ENCODE results near the gene CHRNE.
"Not testable (repeated sequence)": the region's sequence is repeated elsewhere in the genome, so short reads cannot be mapped to it uniquely, and the experiment has no call there.

The CHRNE gene

DNA sequence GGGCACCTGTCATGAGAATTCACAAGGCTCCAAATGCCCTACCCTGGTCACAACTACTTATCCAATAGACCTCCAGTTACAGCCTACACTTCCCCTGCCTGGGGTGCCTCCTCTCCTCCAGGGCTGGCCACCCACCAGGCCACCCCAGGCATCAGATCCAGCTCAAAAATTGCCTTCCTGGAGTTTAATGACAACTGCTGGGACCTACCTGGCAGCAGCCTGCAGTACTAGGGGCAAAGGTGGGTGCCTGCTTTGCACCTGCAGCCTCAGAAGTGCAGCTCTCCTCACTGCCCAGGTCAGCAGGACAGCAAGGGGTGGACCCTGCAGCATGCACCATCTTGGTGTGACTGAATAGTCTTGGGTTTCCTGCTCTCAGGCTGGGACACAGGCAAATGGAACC lies 32.8 kb upstream of the CHRNE start:
- H3K4me3 ChIP-seq (ENCODE audit: low read length), result no peak overlapping the region
- no peaks in the 10 kb centered on the region for H3K27me3 ChIP-seq (ENCODE audit: insufficient read depth, low read length)
- H3K36me3 ChIP-seq (ENCODE audit: insufficient read depth, low read length), result peaks cover 17% of the 10 kb centered on the region
- peaks cover 11% of the 10 kb centered on the region for H3K4me1 ChIP-seq (ENCODE audit: insufficient read depth, low read length)
- H3K9me3 ChIP-seq (ENCODE audit: low read length), result no peaks in the 10 kb centered on the region
- no peak overlapping the region for H2AFZ ChIP-seq (ENCODE audit: low read depth, low read length)

DNA sequence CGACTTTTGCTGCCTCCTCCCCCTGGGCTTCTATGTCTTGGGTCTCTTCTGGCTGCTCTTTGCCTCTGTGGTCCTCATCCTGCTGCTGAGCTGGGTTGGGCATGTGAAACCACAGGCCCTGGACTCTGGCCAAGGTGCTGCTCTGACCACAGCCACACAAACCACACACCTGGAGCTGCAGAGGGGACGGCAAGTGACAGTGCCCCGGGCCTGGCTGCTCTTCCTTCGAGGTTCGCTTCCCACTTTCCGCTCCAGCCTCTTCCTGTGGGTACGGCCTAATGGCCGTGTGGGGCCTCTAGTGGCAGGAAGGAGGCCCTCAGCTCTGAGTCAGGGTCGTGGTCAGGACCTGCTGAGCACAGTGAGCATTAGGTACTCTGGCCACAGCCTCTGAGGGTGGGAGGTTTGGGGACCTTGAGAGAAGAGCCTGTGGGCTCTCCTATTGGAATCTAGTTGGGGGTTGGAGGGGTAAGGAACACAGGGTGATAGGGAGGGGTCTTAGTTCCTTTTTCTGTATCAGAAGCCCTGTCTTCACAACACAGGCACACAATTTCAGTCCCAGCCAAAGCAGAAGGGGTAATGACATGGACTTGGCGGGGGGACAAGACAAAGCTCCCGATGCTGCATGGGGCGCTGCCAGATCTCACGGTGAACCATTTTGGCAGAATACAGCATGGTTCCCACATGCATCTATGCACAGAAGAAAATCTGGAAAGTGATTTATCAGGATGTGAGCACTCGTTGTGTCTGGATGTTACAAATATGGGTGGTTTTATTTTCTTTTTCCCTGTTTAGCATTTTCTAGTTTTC lies 31.5 kb upstream of the CHRNE start:
- no peaks in the 10 kb centered on the region for H3K27me3 ChIP-seq (ENCODE audit: insufficient read depth, low read length)
- no peak overlapping the region for H3K4me3 ChIP-seq (ENCODE audit: low read length)
- H2AFZ ChIP-seq (ENCODE audit: low read depth, low read length), result no peak overlapping the region
- peaks cover 17% of the 10 kb centered on the region for H3K36me3 ChIP-seq (ENCODE audit: insufficient read depth, low read length)
- H3K4me1 ChIP-seq (ENCODE audit: insufficient read depth, low read length), result peaks cover 11% of the 10 kb centered on the region
- H3K9me3 ChIP-seq (ENCODE audit: low read length), result no peaks in the 10 kb centered on the region

- Histone ChIP-seq H2AFZ (ENCODE audit: low read depth, low read length) (no peak overlapping the region), H3K9me3 (ENCODE audit: low read length) (no peaks in the 10 kb centered on the region), H3K4me3 (ENCODE audit: low read length) (no peak overlapping the region), H3K27me3 (ENCODE audit: insufficient read depth, low read length) (no peaks in the 10 kb centered on the region), H3K36me3 (ENCODE audit: insufficient read depth, low read length) (peaks cover 17% of the 10 kb centered on the region), H3K4me1 (ENCODE audit: insufficient read depth, low read length) (peaks cover 4% of the 10 kb centered on the region)
Observed at GRCh38 chr17:4933646-4934045, 30.7 kb upstream of the CHRNE start.

DNA sequence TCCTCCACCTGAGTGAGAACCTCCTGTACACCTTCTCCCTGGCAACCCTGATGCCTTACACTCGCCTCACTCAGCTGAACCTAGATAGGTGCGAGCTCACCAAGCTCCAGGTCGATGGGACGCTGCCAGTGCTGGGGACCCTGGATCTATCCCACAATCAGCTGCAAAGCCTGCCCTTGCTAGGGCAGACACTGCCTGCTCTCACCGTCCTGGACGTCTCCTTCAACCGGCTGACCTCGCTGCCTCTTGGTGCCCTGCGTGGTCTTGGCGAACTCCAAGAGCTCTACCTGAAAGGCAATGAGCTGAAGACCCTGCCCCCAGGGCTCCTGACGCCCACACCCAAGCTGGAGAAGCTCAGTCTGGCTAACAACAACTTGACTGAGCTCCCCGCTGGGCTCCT lies 29.9 kb upstream of the CHRNE start:
- no peak overlapping the region for H3K4me3 ChIP-seq (ENCODE audit: low read length)
- no peaks in the 10 kb centered on the region for H3K4me1 ChIP-seq (ENCODE audit: insufficient read depth, low read length)
- H3K27me3 ChIP-seq (ENCODE audit: insufficient read depth, low read length), result no peaks in the 10 kb centered on the region

GRCh38 chr17:4931963-4932362 lies 29.1 kb upstream of the CHRNE start, which contains the start of gene GP1BA:
Gene GP1BA (plus strand): TSS chr17:4932277. CDS start chr17:4932605, 328 bp downstream.
- no peaks in the 10 kb centered on the region for H3K9me3 ChIP-seq (ENCODE audit: low read length)
- H2AFZ ChIP-seq (ENCODE audit: low read depth, low read length), result no peak within 1 kb of the TSS
- peaks cover 3% of the 10 kb centered on the region for H3K36me3 ChIP-seq (ENCODE audit: insufficient read depth, low read length)
- no peaks in the 10 kb centered on the region for H3K27me3 ChIP-seq (ENCODE audit: insufficient read depth, low read length)
- H3K4me1 ChIP-seq (ENCODE audit: insufficient read depth, low read length), result no peaks in the 10 kb centered on the region
- H3K4me3 ChIP-seq (ENCODE audit: low read length), result no peak within 1 kb of the TSS

More for the DNA sequence above, 29.9 kb upstream of the CHRNE start:
- H2AFZ ChIP-seq (ENCODE audit: low read depth, low read length), result no peak overlapping the region
- no peaks in the 10 kb centered on the region for H3K9me3 ChIP-seq (ENCODE audit: low read length)
- peaks cover 10% of the 10 kb centered on the region for H3K36me3 ChIP-seq (ENCODE audit: insufficient read depth, low read length)

- H2AFZ ChIP-seq (ENCODE audit: low read depth, low read length), result no peak overlapping the region
- H3K4me3 ChIP-seq (ENCODE audit: low read length), result no peak overlapping the region
- H3K4me1 ChIP-seq (ENCODE audit: insufficient read depth, low read length), result no peaks in the 10 kb centered on the region
- H3K36me3 ChIP-seq (ENCODE audit: insufficient read depth, low read length), result no peaks in the 10 kb centered on the region
- no peaks in the 10 kb centered on the region for H3K9me3 ChIP-seq (ENCODE audit: low read length)
- no peaks in the 10 kb centered on the region for H3K27me3 ChIP-seq (ENCODE audit: insufficient read depth, low read length)
Observed at GRCh38 chr17:4928881-4929280, 26.0 kb upstream of the CHRNE start.

DNA sequence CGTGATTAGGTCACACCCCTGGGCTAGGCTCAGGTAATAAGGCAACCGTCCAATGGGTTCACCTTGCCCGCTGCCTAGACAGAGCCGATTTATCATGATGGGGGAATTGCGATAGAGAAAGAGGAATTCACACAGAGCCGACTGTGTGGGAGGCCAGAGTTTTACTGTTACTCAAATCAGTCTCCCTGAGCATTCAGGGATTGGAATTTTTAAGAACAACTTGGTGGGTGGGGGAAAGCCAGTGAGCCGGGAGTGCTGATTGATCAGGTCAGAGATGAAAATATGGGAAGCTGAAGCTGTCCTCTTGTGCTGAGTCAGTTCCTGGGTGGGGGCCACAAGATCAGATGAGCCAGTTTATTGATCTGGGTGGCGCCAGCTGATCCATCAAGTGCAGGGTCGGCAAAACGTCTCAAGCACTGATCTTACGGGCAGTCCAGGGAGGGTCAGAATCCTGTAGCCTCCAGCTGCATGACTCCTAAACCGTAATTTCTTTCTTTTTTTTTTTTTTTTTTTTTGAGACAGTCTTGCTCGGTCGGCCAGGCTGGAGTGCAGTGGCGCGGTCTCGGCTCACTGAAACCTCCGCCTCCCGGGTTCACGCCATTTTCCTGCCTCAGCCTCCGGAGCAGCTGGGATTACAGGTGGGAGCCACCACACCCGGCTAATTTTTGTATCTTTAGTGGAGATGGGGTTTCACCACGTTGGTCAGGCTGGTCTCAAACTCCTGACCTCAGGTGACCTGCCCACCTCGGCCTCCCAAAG lies 23.9 kb upstream of the CHRNE start:
- H3K4me3 ChIP-seq (ENCODE audit: low read length); H3K27me3 ChIP-seq (ENCODE audit: insufficient read depth, low read length); H3K36me3 ChIP-seq (ENCODE audit: insufficient read depth, low read length); H3K4me1 ChIP-seq (ENCODE audit: insufficient read depth, low read length); H3K9me3 ChIP-seq (ENCODE audit: low read length); H2AFZ ChIP-seq (ENCODE audit: low read depth, low read length): not testable (repeated sequence)

- Histone ChIP-seq H3K36me3 (ENCODE audit: insufficient read depth, low read length) (no peaks in the 10 kb centered on the region), H3K4me3 (ENCODE audit: low read length) (no peak overlapping the region), H3K4me1 (ENCODE audit: insufficient read depth, low read length) (peaks cover 3% of the 10 kb centered on the region), H3K27me3 (ENCODE audit: insufficient read depth, low read length) (no peaks in the 10 kb centered on the region), H2AFZ (ENCODE audit: low read depth, low read length) (no peak overlapping the region), H3K9me3 (ENCODE audit: low read length) (no peaks in the 10 kb centered on the region)
Observed at GRCh38 chr17:4921320-4921719, 18.4 kb upstream of the CHRNE start.

DNA sequence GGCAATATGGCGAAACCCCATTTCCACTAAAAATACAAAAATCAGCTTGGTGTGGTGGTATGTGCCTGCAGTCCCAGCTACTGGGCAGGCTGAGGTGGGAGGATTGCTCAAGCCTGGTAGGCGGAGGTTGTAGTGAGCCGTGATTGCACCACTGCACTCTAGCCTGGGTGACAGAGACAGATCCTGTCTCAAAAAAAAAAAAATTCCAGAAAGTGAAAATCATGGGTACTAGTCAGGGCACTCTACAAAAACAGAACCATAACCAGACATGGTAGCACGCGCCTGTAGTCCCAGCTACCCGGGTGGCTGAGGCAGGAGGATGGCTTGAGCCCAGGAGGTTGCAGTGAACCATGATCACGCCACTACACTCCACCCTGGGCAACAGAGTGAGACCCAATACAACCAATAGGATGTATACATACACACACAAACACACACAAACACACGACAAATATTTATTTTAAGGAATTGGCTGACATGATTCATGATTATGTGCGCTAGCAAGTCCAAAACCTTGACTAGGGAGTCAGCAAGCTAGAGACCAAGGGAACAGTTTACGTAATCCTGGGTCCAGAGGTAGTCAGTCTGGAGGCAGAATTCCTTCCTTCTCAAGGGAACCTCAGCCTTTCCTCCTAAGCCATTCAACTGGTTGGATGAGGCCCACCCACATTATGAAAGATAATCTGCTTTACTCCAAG lies 17.6 kb upstream of the CHRNE start:
- Histone ChIP-seq H3K4me3 (ENCODE audit: low read length) (no peak overlapping the region), H3K27me3 (ENCODE audit: insufficient read depth, low read length) (no peaks in the 10 kb centered on the region), H3K36me3 (ENCODE audit: insufficient read depth, low read length) (no peaks in the 10 kb centered on the region), H3K9me3 (ENCODE audit: low read length) (no peaks in the 10 kb centered on the region), H2AFZ (ENCODE audit: low read depth, low read length) (no peak overlapping the region), H3K4me1 (ENCODE audit: insufficient read depth, low read length) (peaks cover 3% of the 10 kb centered on the region)

DNA sequence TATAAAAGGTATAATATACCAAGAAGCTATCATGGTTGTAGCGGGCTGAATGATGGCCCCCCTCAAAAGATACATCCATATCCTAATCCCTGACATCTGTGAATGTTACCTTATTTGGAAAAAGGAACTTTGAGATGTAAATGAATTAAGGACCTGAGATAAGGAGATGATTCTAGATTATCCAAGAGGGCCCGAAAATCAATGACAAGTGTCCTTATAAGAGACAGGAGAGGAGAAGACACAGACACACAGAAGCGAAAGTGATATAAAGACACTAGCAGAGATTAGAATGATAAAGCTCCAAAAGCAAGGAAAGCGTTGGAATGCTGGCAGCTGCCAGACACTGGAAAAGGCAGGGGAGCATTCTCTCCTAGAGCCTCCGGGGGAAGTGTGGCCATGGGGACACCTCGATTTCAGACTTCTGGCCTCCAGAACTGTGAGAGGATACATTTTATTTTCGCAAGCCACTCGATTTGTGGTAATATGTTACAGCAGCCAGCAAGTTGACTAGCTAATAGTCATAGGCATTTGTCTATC lies 16.7 kb upstream of the CHRNE start:
- Histone ChIP-seq H2AFZ (ENCODE audit: low read depth, low read length) (no peak overlapping the region), H3K4me1 (ENCODE audit: insufficient read depth, low read length) (peaks cover 3% of the 10 kb centered on the region), H3K27me3 (ENCODE audit: insufficient read depth, low read length) (no peaks in the 10 kb centered on the region), H3K9me3 (ENCODE audit: low read length) (no peaks in the 10 kb centered on the region), H3K4me3 (ENCODE audit: low read length) (no peak overlapping the region), H3K36me3 (ENCODE audit: insufficient read depth, low read length) (no peaks in the 10 kb centered on the region)

DNA sequence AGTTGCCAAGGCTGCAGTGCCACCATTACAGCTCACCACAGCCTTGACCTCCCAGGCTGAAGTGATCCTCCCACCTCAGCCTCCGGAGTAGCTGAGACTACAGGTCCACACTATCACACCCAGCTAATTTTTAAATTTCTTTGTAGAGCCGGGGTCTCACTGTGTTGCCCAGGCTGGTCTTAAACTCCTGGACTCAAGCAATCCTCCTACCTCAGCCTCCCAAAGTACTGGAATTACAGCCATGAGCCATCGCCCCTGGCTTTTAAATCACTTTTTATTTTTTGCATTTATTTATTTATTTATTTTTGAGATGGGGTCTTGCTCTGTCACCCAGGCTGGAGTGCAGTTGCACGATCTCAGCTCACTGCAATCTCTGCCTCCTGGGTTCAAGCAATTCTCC lies 11.7 kb upstream of the CHRNE start:
- H3K4me3 ChIP-seq (ENCODE audit: low read length); H3K4me1 ChIP-seq (ENCODE audit: insufficient read depth, low read length); H3K9me3 ChIP-seq (ENCODE audit: low read length); H2AFZ ChIP-seq (ENCODE audit: low read depth, low read length); H3K27me3 ChIP-seq (ENCODE audit: insufficient read depth, low read length); H3K36me3 ChIP-seq (ENCODE audit: insufficient read depth, low read length): not testable (repeated sequence)

DNA sequence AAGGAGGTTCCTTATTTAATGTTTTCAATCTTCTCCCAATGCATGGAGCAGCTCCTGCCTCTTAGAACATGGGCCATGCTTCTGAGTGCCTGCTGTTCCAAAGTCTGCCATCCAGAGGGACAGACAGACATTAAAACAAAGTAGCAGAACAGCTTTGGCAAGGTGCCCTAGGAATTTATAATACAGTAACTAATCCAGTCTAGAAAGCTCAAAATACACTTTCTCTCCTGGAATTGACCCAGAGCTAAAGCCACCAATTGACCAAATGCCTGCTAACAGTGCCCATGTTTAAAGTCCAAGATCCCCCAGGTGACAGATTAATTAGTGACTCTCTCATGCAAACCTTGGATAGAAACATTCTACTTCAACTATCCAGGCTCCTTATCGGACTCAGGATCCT lies 11.1 kb upstream of the CHRNE start:
- Histone ChIP-seq H3K4me3 (ENCODE audit: low read length) (no peak overlapping the region), H3K27me3 (ENCODE audit: insufficient read depth, low read length) (no peaks in the 10 kb centered on the region), H3K4me1 (ENCODE audit: insufficient read depth, low read length) (no peaks in the 10 kb centered on the region), H3K36me3 (ENCODE audit: insufficient read depth, low read length) (no peaks in the 10 kb centered on the region), H2AFZ (ENCODE audit: low read depth, low read length) (no peak overlapping the region), H3K9me3 (ENCODE audit: low read length) (no peaks in the 10 kb centered on the region)

Data from neuron (in vitro differentiated cells).